HepG2 (cell line): ENCODE data around the gene HPS6. TPM values are rescaled to one million over a fixed set of nuclear protein-coding genes. Genes with fewer than 3 reads are reported as not detected.

Experiments used
- ARID2 ChIP-seq: sonication (generic); formaldehyde crosslinking; IDR thresholded peaks from 2 replicates; pipeline ENCODE4 v1.8.1; 2022; ENCODE audit warnings: mild to moderate bottlenecking, missing genetic modification reagents, borderline replicate concordance
- BRD4 ChIP-seq: sonication (generic); formaldehyde crosslinking; IDR thresholded peaks from 2 replicates; pipeline ENCODE4 v1.4.0; 2020; ENCODE audit warnings: missing genetic modification reagents
- ESRRA ChIP-seq: sonication (generic); formaldehyde crosslinking; IDR thresholded peaks from 2 replicates; pipeline ENCODE4 v1.5.1; 2020; ENCODE audit warnings: mild to moderate bottlenecking, low read depth, missing genetic modification reagents
- EZH2 ChIP-seq: conservative IDR thresholded peaks from 2 replicates; pipeline ENCODE4 v1.6.1; 2012; ENCODE audit warnings: mild to moderate bottlenecking, low read depth, low read length, moderate library complexity
- FLYWCH1 ChIP-seq: sonication (generic); formaldehyde crosslinking; IDR thresholded peaks from 2 replicates; pipeline ENCODE4 v1.8.1; 2023; ENCODE audit warnings: mild to moderate bottlenecking, missing genetic modification reagents
- FOSL2 ChIP-seq: sonication (generic); formaldehyde crosslinking; IDR thresholded peaks from 2 replicates; pipeline ENCODE4 v1.4.0; 2020; ENCODE audit warnings: missing genetic modification reagents
- HOXA7 ChIP-seq: sonication (generic); formaldehyde crosslinking; IDR thresholded peaks from 2 replicates; pipeline ENCODE4 v1.8.1; 2022; ENCODE audit warnings: mild to moderate bottlenecking, missing genetic modification reagents, moderate library complexity
- KLF11 ChIP-seq: IDR thresholded peaks from 2 replicates; pipeline ENCODE4 v1.6.1; 2016; ENCODE audit warnings: missing compliant biosample characterization
- NFIC ChIP-seq: IDR thresholded peaks from 2 replicates; pipeline ENCODE4 v1.6.1; 2012; ENCODE audit warnings: mild to moderate bottlenecking, low read length, inconsistent platforms
- NKX3-1 ChIP-seq: sonication (generic); formaldehyde crosslinking; IDR thresholded peaks from 2 replicates; pipeline ENCODE4 v1.5.0; 2020; ENCODE audit warnings: missing genetic modification reagents
- SALL1 ChIP-seq: sonication (generic); formaldehyde crosslinking; IDR thresholded peaks from 2 replicates; pipeline ENCODE4 v1.8.0; 2022; ENCODE audit warnings: mild to moderate bottlenecking, missing genetic modification reagents
- ZFP82 ChIP-seq: sonication (generic); formaldehyde crosslinking; IDR thresholded peaks from 2 replicates; pipeline ENCODE4 v1.5.1; 2020; ENCODE audit warnings: mild to moderate bottlenecking, missing genetic modification reagents, borderline replicate concordance
- ZIK1 ChIP-seq: sonication (generic); formaldehyde crosslinking; IDR thresholded peaks from 2 replicates; pipeline ENCODE4 v1.5.0; 2020; ENCODE audit warnings: mild to moderate bottlenecking, low read depth, missing genetic modification reagents, borderline replicate concordance
- ZNF101 ChIP-seq: sonication (generic); formaldehyde crosslinking; IDR thresholded peaks from 2 replicates; pipeline ENCODE4 v1.4.0; 2020; ENCODE audit warnings: mild to moderate bottlenecking, low read depth, missing genetic modification reagents, borderline replicate concordance
- ZNF274 ChIP-seq: sonication (generic); formaldehyde crosslinking; IDR thresholded peaks from 2 replicates; pipeline ENCODE4 v1.5.1; 2020; ENCODE audit warnings: mild to moderate bottlenecking, missing genetic modification reagents
- ZNF782 ChIP-seq: sonication (generic); formaldehyde crosslinking; IDR thresholded peaks from 2 replicates; pipeline ENCODE4 v1.4.0; 2020; ENCODE audit warnings: missing genetic modification reagents, mild to moderate bottlenecking, borderline replicate concordance
- polyA plus RNA-seq, 8 experiments: library from polyadenylated mRNA; depleted of rRNA in 3 of 8; stranded (reverse) in 7 of 8; unstranded in 1 of 8; fragments of >200 nt; fragmentation: Illumina TruSeq in 4 of 8; extraction: Trizol in 4 of 8; gene quantifications; 2 replicates each; pipeline versions ENCODE4 v1.2.1 to v1.2.3, GENCODE V29; 2011 to 2016; ENCODE audit warnings: low read depth in 4 of 8, missing spikeins in 1 of 8, mixed read lengths in 1 of 8; ENCODE audit not compliant: insufficient read depth in 1 of 8
- total RNA-seq, 5 experiments: library from RNA; depleted of rRNA; stranded (reverse); fragments of >200 nt; fragmentation: Illumina TruSeq; extraction: Trizol; gene quantifications; 2 replicates each; pipeline ENCODE4 v1.2.3, GENCODE V29; 2016; ENCODE audit warnings: low read depth in 1 of 5
- TF ChIP-seq, protein P1 (sequence below): sonication (generic); formaldehyde crosslinking; IDR thresholded peaks from 2 replicates; pipeline ENCODE4 v1.4.0; 2020; ENCODE audit warnings: missing genetic modification reagents, borderline replicate concordance
- TF ChIP-seq, protein P2 (sequence below): sonication (generic); formaldehyde crosslinking; IDR thresholded peaks from 2 replicates; pipeline ENCODE4 v1.8.0; 2022; ENCODE audit warnings: missing genetic modification reagents, mild to moderate bottlenecking, inconsistent platforms, borderline replicate concordance
- TF ChIP-seq, protein P3 (sequence below): IDR thresholded peaks from 2 replicates; pipeline ENCODE4 v1.4.0; 2020; ENCODE audit warnings: mild to moderate bottlenecking, missing genetic modification reagents
- TF ChIP-seq, protein P4 (sequence below): sonication (generic); formaldehyde crosslinking; IDR thresholded peaks from 2 replicates; pipeline ENCODE4 v1.4.0; 2020; ENCODE audit warnings: missing genetic modification reagents

HPS6 gene
- total and polyA plus RNA-seq, 2 of the 13 experiments (the other 11 are each of a cell fraction or from before 2014, with no cell fraction given) = 2.9 to 14.9 TPM

DNA sequence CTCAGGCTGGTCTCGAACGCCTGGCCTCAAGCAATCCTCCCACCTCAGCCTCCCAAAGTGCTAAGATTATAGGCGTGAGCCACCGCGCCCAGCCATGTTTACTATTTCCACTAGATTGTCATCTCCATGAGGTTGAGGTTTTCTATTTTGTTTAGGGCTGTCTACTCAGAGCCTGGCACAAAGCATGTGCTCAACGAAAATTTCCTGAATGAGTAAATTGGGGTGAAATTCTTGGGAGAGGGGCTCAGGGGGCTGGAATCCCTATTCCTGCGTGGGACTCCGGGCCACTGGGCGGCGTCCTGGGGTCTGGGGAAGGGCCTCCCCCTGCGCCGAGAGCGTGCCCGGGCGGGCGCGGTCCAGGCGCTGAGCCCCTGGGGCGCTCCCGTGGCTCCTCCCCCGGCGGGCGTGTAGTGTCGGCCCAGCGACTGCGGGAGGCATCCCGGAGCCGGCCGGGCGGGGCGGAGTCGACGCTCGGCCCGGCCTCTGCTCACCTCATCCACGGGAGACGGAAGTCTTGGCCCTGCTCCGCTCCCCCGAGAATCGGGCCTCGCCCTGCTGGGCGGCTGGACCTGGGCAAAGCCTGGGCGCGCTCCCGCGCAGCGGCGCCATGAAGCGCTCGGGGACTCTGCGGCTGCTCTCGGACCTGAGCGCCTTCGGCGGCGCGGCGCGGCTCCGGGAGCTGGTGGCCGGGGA lies at the start of gene HPS6 (continued):
- TF ChIP-seq ZIK1 (CRISPR knock-in tag) (peak; percentile 78; the same call in 1 of the 2 replicates), ZNF274 (CRISPR knock-in tag) (no peak), KLF11 (CRISPR knock-in tag) (no peak), FLYWCH1 (CRISPR knock-in tag) (no peak), FOSL2 (CRISPR knock-in tag) (0 out of 2 replicates have a peak, but pooled peaks have one; percentile 17), ESRRA (CRISPR knock-in tag) (no peak; the same call in 1 of the 2 replicates), ZFP82 (CRISPR knock-in tag) (no peak), SALL1 (CRISPR knock-in tag) (peak; percentile 59), BRD4 (CRISPR knock-in tag) (peak; percentile 26; the same call in 1 of the 2 replicates), NKX3-1 (CRISPR knock-in tag) (no peak; the same call in 1 of the 2 replicates), EZH2 (no peak), ZNF101 (CRISPR knock-in tag) (no peak), ZNF782 (CRISPR knock-in tag) (no peak), ARID2 (no peak), NFIC (no peak), HOXA7 (no peak)
- TF ChIP-seq, protein P1, sequence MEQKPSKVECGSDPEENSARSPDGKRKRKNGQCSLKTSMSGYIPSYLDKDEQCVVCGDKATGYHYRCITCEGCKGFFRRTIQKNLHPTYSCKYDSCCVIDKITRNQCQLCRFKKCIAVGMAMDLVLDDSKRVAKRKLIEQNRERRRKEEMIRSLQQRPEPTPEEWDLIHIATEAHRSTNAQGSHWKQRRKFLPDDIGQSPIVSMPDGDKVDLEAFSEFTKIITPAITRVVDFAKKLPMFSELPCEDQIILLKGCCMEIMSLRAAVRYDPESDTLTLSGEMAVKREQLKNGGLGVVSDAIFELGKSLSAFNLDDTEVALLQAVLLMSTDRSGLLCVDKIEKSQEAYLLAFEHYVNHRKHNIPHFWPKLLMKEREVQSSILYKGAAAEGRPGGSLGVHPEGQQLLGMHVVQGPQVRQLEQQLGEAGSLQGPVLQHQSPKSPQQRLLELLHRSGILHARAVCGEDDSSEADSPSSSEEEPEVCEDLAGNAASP = no peak
- TF ChIP-seq, protein P2, sequence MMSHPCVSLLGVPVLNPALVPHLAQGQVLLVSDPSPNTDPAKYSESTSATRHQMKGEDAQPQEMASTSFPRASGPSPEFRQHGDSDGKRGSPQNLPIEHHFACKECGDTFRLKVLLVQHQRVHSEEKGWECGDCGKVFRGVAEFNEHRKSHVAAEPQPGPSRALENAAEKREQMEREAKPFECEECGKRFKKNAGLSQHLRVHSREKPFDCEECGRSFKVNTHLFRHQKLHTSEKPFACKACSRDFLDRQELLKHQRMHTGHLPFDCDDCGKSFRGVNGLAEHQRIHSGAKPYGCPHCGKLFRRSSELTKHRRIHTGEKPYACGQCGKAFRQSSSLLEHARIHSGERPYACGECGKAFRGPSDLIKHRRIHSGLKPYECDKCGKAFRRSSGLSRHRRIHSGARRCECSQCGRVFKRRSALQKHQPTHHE (CRISPR knock-in tag) = 0 out of 2 replicates have a peak, but pooled peaks have one; percentile 64
- TF ChIP-seq, protein P3, sequence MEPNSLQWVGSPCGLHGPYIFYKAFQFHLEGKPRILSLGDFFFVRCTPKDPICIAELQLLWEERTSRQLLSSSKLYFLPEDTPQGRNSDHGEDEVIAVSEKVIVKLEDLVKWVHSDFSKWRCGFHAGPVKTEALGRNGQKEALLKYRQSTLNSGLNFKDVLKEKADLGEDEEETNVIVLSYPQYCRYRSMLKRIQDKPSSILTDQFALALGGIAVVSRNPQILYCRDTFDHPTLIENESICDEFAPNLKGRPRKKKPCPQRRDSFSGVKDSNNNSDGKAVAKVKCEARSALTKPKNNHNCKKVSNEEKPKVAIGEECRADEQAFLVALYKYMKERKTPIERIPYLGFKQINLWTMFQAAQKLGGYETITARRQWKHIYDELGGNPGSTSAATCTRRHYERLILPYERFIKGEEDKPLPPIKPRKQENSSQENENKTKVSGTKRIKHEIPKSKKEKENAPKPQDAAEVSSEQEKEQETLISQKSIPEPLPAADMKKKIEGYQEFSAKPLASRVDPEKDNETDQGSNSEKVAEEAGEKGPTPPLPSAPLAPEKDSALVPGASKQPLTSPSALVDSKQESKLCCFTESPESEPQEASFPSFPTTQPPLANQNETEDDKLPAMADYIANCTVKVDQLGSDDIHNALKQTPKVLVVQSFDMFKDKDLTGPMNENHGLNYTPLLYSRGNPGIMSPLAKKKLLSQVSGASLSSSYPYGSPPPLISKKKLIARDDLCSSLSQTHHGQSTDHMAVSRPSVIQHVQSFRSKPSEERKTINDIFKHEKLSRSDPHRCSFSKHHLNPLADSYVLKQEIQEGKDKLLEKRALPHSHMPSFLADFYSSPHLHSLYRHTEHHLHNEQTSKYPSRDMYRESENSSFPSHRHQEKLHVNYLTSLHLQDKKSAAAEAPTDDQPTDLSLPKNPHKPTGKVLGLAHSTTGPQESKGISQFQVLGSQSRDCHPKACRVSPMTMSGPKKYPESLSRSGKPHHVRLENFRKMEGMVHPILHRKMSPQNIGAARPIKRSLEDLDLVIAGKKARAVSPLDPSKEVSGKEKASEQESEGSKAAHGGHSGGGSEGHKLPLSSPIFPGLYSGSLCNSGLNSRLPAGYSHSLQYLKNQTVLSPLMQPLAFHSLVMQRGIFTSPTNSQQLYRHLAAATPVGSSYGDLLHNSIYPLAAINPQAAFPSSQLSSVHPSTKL (CRISPR knock-in tag) = no peak
- TF ChIP-seq, protein P4, sequence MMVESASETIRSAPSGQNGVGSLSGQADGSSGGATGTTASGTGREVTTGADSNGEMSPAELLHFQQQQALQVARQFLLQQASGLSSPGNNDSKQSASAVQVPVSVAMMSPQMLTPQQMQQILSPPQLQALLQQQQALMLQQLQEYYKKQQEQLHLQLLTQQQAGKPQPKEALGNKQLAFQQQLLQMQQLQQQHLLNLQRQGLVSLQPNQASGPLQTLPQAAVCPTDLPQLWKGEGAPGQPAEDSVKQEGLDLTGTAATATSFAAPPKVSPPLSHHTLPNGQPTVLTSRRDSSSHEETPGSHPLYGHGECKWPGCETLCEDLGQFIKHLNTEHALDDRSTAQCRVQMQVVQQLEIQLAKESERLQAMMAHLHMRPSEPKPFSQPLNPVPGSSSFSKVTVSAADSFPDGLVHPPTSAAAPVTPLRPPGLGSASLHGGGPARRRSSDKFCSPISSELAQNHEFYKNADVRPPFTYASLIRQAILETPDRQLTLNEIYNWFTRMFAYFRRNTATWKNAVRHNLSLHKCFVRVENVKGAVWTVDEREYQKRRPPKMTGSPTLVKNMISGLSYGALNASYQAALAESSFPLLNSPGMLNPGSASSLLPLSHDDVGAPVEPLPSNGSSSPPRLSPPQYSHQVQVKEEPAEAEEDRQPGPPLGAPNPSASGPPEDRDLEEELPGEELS (CRISPR knock-in tag) = no peak; the same call in 1 of the 2 replicates
